Right hindlimb (tissue), 1 donor: ENCODE data around the gene TCTN2.

Experiments used
- DNase-seq: peaks from one replicate; pipeline ENCODE4 v3.0.0-alpha.2; 2018

The TCTN2 gene

DNA sequence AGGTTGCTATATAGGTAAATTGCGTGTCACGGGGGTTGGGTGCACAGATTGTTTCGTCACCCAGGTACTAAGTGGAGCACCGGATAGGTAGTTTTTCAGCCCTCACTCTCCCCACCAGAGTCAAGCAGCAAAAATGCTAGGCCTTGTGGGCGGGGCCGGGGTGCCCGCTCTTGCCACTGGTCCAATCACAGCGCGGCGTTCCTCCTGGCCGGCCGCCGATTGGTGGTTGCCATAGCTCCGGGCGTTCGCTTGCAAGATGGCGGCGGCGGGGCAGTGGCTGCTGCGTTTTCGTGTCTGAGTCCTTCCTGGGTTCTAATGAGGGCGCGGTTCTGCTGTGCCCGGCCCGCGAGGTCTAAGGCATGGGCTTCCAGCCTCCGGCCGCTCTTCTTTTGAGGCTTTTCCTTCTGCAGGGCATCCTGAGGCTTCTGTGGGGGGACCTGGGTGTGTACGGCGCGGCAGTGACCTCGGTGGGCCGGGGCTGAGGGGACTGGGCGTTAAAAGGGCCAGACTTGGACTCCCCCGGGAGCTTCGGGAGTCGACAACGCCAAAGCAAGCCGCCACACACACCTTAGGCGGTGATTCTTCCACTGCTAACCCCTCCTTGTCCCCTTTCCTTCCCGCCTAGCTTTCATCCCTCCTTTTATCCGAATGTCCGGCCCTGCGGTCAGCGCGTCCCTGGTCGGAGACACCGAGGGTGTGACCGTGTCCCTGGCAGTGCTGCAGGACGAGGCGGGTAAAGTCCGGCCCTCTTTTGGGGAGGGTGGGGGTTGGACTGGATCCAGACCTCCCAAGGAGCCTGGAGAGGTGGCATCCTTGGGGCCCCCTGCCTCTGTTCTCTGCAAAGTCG is at the start of gene TCTN2:
Gene TCTN2 (plus strand): TSS at position 232 of the 847 bp plus-strand sequence. CDS start 128 bp downstream, at position 360.
- DNase-seq = peak; percentile 96

DNA sequence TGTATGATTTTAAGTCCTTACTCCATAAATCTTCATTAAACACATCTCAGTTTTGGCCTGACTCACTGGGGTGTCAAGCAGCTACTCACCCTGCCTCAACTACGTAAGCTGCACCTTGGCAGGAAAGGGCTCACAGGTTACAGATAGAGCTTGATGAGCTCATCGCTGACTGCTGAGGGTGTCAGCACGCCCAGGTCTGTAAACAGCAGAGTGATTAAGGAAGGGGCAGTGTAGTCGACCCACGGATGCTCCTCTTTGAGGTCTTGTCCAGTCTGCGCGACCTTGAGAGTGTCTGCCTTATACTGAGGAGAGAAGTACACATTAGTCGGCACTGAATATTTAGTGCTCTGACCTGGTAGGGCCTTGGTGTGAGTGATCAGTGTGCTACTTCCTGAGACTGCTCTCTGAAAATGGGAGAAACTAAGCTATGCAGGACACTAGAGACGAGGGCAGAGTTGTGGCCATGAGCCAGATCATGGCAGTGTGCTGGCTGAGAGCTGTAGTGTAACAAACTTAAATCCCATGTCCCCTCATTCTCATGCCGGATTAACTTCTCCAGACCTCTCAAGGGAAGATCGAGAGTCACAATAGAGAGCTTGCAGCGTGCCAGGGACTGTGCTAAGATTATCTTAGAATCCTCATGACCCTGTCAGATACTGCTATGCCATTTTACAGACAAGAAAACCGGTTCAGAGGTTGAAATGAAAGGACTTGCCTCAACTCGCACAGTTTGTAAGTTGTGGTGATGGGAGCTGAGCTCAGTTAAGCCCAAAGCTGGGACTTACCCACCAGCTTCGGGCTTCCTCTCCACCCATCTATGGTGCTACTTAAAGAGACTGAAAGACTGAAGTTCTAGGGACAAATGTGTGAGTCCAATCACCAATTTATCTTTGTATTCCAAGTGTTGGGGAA is 49.0 kb upstream of the TCTN2 start:
- DNase-seq = no peak

DNA sequence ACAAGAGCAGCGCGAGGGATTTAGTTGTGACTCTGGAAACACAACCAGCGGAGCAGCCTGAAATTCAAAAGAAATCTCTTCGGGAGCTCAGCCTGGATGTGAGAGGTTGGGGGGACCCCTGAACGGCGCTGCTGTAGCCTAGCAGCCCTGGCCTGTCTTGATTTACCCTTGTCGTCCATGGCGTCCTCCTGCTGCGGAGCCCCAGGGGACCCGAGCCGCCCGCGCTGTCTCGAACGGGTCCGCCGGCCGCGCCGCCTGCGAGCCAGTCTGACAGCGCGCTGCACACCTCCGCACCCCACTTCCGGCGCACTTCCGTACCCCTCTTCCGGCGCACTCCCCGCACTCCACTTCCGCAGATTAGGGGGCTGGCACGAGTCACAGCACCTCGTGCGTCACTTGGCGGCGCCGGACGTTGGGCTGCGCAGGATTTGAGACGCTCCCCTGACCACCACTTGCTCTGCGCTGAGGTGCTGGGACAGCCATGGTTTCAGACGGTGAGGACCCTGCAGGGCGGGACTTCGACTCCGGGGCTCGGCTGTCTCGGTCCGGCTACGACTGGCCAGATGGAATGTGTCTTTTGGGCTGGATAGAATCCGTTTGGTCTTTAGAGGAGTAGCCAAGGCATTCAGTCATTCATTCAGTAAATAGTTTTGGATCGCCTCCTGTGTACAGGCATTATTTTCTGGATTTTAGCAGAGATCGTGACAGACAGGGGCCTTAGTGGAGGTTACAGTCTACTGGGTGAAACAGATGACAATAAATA is 37.4 kb upstream of the TCTN2 start, which contains the start of the genes EIF2B1 and GTF2H3:
Gene EIF2B1 (minus strand): TSS at position 308 of the 763 bp plus-strand sequence. CDS start 129 bp downstream, at position 179.
Gene GTF2H3 (plus strand): TSS at position 451 of the 763 bp plus-strand sequence. CDS start 31 bp downstream, at position 482.
- DNase-seq = peak; percentile 99

DNA sequence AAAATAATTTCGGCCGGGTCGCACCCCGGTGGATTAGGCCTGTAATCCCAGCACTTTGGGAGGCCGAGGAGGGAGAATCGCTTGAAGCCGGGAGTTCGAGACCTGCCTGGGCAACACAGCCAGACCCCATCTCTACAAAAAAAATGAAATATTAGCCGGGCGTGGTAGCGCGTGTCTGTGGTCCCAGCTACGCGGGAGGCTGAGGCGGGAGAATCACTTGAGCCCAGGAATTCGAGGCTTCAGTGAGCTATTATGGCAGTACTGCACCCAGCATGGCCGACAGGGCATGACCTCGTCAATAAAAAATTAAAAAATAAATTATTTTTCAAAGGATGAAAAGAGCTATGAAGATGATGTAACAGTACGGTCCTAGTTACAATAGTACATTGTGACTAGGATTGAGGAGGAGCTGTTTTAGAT is 36.8 kb upstream of the TCTN2 start:
- no peak for DNase-seq

DNA sequence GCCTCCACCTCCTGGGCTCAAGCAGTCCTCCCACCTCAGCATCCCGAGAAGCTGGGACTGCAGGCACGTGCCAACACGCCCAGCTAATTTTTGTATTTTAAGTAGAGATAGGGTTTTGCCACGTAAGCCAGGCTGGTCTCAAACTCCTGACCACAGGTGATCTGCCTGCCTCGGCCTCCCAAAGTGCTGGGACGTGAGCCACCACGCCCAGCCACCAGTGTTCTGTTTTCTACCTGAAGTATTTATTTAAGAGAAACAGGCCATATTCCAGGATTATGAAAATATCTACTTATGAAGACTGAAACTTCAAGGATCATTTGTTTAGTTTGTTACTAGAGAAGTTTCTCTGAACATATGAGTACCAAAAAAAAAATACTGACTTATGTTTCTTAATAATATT is 27.0 kb upstream of the TCTN2 start:
- DNase-seq = no peak

DNA sequence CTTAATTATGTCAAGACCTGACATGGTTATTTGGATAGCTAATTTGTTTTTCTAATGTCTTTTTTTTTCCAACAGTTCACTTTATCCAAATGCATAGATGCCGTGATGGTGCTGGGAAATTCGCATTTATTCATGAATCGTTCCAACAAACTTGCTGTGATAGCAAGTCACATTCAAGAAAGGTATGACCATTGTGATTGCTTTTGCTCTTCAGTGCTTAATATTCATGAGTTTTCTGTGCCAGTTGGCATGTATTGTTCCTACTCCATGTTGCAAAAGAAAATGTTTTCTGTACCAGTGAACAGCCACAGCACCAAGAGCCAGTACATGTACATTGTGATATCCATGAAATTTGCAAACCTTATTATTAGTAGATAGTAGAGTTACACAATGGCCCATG is 25.5 kb upstream of the TCTN2 start:
- DNase-seq = no peak

DNA sequence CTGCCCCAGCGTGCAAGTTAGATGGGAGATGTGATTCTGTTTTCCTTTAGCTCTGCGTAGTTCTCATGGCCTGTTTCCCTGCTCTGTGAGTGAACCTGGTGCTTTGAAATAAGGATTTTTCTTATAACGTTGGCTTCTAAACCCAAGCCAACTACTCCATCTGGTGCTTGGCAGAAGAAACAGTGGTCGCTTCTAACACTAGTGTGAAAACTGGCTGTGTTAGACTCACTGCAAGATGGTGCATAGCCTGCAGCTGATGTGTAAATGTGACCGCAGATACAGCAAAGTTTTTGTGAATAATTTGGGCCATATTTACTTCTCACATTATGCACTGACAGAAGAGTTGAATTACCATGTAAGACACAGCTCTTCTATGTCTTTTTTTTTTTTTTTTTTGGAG is 25.0 kb upstream of the TCTN2 start:
- DNase-seq = no peak

DNA sequence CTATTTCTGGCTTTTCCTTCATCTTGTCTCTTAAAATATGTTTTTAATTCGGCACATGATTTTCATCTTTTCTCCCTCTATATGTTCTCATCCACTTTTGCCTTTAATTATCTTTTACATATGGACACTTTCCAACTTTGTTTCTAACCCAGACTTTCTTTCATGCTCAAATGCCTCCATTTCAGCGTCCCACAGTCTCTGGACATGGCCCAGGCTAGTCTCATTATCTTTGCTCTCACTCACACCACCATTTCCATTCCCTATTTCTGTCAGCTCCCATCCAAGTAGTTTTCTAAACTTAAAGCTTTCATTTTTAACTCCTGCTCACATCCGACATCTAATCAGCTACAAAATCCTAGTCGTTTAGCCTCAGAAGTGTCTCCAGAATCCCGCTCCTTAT is 22.5 kb upstream of the TCTN2 start:
- DNase-seq = no peak

DNA sequence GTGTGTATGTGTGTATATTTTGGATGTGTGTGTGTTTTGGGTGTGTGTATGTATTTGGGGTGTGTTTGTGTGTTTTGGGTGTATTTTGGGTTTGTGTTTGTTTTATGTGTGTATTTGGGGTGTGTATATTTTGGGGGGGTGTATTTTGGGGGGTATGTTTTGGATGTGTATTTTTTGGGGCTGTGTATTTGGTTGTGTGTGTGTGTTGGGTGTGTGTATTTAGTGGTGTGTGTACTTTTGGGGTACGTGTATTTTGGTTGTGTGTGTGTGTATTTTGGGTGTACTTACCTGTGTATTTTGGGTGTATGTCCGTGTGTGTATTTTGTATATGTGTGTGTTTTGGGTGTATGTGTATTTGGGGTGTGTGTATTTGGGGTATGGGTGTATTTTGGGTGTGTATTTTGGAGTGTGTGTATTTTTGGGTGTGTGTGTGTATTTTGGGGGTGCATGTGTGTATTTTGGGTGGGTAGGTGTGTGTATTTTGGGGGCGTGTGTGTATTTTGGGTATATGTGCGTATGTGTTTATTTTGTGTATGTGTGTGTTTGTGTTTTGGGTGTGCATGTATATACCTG is 16.7 kb upstream of the TCTN2 start:
- DNase-seq = no peak

DNA sequence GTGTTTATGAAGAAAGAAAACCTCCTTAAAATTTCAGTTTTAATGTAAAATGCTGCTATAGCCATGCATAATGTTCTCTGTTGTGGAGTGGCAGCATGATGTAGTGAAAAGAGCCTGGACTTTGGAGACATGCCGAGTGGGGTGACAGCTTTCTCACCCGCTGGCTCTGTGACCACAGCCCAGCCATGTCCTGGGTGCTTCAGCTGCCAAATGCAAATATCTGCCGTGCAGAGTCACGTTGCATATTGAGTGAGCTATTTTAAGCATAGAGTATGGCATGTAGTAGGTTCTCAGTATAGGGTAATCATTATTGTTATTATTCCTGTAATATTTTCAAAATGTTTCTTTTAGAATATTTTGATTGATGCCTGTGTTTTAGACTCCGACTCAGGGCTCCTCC is 15.5 kb upstream of the TCTN2 start:
- DNase-seq = no peak

DNA sequence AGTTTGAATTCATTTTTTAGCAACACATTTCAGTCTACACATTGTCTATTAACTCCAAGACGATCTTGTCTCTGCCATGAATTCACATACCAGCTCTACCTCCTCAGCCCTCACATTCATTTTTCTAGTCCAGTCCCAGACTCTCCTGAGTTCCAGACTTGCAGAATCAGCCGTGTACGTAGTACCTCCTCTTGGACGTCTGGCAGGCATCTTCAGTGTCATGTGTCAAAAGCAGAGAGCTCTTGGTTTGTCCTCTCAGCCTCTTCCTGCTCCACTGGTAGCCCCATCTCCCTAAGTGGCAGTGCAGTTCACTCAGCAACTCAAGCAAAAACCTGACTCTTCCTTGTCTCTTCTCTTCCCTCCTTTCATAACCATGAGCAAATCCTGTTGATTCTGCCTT is 14.5 kb upstream of the TCTN2 start:
- no peak for DNase-seq

DNA sequence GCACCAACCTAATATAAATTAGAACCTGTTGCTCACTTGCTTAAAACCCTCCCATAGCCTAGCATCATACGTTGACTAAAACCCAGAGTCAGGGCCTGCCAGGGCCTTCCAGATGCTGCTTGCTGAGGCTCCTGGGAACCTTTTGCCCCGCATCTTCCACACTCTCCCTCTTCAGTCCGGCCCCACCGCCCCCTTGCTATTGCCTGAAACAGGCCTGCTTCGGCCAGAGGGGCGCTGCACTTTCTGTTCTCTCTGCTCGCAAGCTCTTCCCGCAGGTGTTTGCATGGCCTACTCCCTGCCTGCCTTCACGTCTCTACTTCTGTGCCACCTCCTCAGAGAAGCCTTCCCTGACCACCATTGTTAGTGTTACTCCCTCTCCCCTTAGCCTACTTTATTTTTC is 13.7 kb upstream of the TCTN2 start:
- no peak for DNase-seq

DNA sequence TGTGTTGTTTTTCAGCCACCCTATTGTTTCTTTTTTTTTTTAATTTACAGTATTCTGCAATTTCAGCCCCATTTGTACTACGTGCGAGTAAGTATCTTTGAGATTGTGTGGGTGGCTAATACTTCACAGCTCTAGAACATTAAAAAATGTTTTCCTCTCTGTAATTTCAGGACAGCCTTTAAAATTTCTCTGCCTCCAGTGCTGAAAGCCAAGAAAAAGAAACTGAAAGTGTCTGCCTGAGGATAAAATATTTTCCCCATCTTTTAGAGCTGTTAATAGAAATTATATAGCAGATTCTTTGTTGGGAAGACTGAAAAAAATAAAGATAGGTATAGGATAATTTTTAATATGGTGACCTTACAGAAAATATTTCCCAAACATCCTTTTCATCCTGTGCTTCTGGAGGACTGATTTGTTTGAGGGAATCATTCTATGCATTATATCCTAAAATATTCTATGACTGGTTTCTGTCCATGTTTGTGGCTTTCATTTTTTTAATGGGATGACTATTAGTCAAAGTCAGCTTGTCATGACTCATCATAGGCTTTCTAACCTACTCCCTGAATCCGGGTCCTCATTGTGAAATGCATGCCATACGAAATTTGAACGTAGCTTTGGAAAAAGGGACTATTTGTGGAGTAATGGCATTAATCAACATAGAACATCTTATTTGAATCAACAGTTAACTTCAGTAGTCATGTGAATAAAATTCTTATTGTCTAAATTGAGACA is 10.8 kb upstream of the TCTN2 start:
- DNase-seq = no peak

DNA sequence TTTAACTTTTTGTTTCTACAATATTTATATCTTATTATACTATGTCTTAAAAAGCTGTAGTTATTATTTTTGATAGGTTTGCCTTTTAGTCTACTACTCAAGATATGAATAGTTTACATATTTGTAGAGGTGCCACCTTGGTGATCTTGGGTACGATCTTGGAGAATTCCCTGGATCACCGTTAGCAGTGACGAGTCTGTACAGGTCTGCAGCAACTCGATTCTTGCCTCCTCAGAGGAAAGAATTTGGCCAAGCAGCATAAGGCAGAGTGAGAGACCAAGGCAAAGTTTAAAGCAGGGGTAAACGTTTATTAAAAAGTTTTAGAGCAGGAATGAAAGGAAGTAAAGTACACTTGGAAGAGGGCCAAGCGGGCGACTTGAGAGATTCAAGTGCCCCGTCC is 3.1 kb upstream of the TCTN2 start:
- DNase-seq = no peak

DNA sequence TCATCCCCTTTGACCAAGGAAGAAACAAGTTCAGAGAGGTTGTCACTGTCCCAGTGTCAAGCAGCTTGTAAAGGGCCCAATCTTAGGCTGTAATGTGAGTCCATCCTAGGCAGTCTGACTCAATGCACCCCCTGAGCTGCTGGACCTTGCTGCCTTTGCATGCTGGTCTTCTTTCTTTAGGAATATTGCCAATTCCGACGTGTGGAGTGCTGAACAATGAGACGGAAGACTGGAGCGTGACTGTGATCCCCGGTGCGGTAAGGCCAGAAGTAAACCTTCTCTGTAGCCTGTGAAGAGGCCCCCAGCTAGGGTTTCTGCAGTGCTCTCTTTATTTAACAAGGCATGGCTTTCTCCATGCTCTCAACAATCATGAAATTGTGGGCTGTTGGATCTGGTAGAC is 963 bp downstream of the TCTN2 start:
- DNase-seq = no peak

DNA sequence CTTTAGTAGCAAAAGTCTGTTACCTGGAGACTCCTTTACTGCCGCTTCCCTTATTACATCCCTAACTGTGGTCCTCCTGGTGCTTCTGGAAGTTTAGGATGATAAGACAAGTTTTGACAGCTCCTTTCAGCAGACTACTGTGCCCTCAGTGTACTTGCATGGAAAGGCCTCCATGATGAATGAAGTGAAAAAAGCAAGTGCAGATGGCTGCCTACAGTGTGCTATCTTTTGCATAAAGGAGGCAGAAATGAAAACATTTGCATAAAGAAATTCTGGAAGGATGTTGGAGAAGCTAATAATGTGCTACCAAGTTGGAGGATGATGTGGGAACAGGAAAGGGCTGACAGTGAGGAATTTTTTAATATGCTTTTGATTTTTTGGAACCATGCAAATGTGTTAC is 4.5 kb downstream of the TCTN2 start:
- DNase-seq = no peak

DNA sequence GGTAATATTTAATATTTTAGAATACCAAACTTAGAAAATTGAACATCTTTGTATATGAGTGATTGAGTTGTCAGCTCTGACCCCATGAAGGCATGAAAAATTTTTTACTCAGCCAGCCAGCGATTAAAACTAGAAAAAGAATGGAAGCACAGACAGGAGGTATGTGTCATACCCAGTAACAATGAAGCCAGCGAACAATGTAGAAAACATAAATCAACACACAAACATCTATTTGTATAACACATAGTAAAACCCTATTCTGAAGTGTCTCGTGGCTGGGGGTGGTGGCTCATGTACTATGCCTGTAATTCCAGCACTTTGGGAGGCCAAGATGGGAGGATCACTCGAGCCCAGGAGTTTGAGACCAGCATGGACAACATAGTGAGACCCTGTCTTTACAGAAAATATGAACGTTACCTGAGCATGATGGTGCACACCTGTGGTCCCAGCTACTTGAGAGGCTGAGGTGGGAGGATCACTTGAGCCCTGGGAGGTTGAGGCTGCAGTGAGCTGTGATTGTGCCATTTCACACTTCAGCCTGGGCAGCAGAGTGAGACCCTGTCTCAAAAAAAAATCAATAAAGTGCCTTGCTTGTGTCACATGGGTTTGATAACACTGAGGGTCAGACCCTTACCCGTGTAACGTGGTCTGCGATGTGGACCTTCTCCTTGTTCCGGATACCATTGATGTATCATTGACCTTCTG is 5.9 kb downstream of the TCTN2 start:
- DNase-seq = no peak

DNA sequence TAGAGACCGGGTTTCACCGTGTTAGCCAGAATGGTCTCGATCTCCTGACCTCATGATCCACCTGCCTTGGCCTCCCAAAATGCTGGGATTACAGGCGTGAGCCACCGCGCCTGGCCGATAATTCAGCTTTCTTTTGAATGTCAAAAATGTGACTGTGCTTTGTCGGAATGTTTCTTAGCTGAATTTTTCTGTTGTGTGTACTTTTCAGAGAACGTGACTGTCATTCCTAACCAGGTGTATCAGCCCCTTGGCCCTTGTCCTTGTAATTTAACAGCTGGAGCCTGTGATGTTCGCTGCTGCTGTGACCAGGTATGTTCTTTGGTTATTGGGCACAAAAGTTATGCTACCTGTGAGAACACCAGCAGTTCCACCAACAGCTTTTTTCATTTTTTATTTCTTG is 8.1 kb downstream of the TCTN2 start:
- no peak for DNase-seq

DNA sequence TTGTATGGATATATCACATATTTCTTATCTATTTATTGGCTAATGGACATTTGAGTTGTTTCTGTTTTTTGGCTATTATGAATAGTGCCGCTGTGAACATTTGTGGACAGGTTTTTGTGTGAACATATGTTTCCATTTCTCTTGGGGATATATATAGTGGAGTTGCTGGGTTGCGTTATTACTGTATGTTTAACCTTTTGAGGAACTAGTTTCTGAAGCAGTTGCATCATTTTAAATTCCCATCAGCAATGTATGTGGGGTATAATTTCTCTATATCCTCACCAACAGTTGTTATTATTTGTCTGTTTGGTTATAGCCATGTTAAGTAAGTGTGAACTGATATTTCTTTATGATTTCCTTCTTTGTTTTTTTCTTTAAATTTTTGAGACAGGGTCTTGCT is 10.7 kb downstream of the TCTN2 start:
- DNase-seq = no peak

DNA sequence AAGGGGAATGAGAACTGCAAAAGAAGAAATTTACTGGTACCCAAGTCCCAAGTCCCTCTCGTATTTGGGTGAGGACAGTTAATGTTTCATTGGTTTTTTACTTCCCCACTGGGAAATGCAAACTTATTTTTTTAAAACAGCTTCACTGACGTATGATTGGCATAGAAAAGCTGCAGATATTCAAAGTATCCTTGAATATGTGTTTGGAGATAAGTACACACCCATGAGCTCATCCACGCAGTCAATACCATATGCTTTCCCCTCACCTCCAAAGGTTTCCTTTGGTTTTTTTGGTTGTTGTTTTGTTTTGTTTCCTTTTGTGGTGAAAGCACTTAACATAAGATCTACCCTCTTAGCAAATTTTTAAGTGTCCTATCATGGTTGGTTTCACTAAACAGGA is 13.1 kb downstream of the TCTN2 start:
- DNase-seq = no peak

DNA sequence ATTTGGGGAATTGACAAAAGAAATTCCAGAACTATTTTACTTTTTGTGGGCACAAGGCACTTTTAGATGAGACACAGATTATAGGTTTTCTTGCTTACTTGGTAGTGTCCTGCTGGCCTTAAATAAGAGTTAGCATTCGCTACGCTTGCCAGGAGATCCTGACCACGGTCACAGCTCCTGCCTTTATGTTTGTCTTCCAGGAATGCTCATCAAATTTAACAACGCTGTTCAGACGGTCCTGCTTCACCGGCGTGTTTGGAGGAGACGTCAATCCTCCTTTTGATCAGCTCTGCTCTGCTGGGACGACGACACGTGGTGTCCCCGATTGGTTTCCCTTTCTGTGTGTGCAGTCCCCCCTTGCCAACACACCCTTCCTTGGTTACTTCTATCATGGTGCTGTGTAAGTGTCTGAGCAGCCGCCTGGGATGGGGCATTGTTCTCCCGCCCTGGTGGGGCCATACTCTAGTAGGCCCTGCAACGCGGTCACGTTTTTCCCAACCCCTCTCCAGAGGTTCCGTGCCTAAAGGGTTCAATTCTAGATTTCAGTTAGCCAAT is 15.8 kb downstream of the TCTN2 start:
- DNase-seq = no peak
